Spleen (tissue), 11 donors: ENCODE results near the gene PTH1R. TPM values are rescaled to one million over a fixed set of nuclear protein-coding genes. Genes with fewer than 3 reads are reported as not detected.

ENCODE experiments used
- DNase-seq: peaks from one replicate; pipeline ENCODE4 v3.0.0-alpha.2; 2020
- H3K27ac ChIP-seq, 8 donors: fragments of 200-600 bp; sonication (generic) in 7 of 8; 1 replicate in 4 of 8; 2 replicates in 4 of 8; pipeline versions ENCODE4 v1.5.0 to v1.8.0; 2016 to 2021; ENCODE audit warnings: inconsistent platforms in 4 of 8, mild to moderate bottlenecking in 4 of 8, moderate library complexity in 1 of 8
- H3K27me3 ChIP-seq, 7 donors: fragments of 200-600 bp; sonication (generic) in 6 of 7; replicated peaks in 1 of 7; 1 replicate in 4 of 7; 2 replicates in 3 of 7; pipeline versions ENCODE4 v1.5.0 to v1.8.0; 2016 to 2021; ENCODE audit warnings: inconsistent platforms in 3 of 7, mild to moderate bottlenecking in 1 of 7
- H3K36me3 ChIP-seq, 6 donors: fragments of 200-600 bp; sonication (generic) in 5 of 6; 1 replicate in 4 of 6; 2 replicates in 2 of 6; pipeline versions ENCODE4 v1.5.0 to v1.8.0; 2016 to 2021; ENCODE audit warnings: inconsistent platforms in 2 of 6
- H3K4me1 ChIP-seq, 6 donors: fragments of 200-600 bp; sonication (generic) in 5 of 6; 1 replicate in 3 of 6; 2 replicates in 3 of 6; pipeline versions ENCODE4 v1.5.0 to v1.8.0; 2016 to 2021; ENCODE audit warnings: inconsistent platforms in 3 of 6
- H3K4me3 ChIP-seq, 8 donors: fragments of 200-600 bp; sonication (generic) in 7 of 8; 1 replicate in 4 of 8; 2 replicates in 4 of 8; pipeline versions ENCODE4 v1.5.0 to v1.8.0; 2016 to 2021; ENCODE audit warnings: inconsistent platforms in 4 of 8, mild to moderate bottlenecking in 4 of 8, moderate library complexity in 2 of 8
- H3K9me3 ChIP-seq, 8 donors: fragments of 200-600 bp; sonication (generic) in 7 of 8; 1 replicate in 4 of 8; 2 replicates in 4 of 8; pipeline versions ENCODE4 v1.5.0 to v1.8.0; 2016 to 2021; ENCODE audit warnings: inconsistent platforms in 4 of 8
- CTCF ChIP-seq, 11 experiments: fragments of 200-600 bp in 7 of 11; fragments of 450-650 bp in 4 of 11; sonication (generic) in 4 of 11; IDR thresholded peaks in 8 of 11; conservative IDR thresholded peaks in 3 of 11; 1 replicate in 7 of 11; 2 replicates in 4 of 11; pipeline versions ENCODE4 v1.4.0 to v1.8.0; 2016 to 2021; ENCODE audit warnings: antibody characterized with exemption in 11 of 11, inconsistent platforms in 4 of 11, mild to moderate bottlenecking in 1 of 11
- POLR2A ChIP-seq, 3 donors: fragments of 450-650 bp; IDR thresholded peaks; one replicate each; pipeline ENCODE4 v1.5.1; 2017; ENCODE audit warnings: antibody characterized with exemption in 3 of 3, mild to moderate bottlenecking in 1 of 3
- POLR2AphosphoS5 ChIP-seq, 3 donors: sonication (generic); formaldehyde crosslinking; IDR thresholded peaks; one replicate each; pipeline ENCODE4 v1.5.1; 2017; ENCODE audit warnings: antibody characterized with exemption in 3 of 3
- WGBS, 5 donors: extraction: QIAGEN DNeasy Blood & Tissue Kit in 3 of 5; methylation state at CpG; one replicate each; pipeline versions ENCODE4 v1.1.5 to v1.1.7; 2013 to 2018; 5-methylcytosine and 5-hydroxymethylcytosine counted together
- intact Hi-C: fragments of 100-400 bp; cut with DNase I; formaldehyde crosslinking; loops from one replicate; pipeline ENCODE4 v1.15.0; 2023; ENCODE audit warnings: low total_unique reads
- polyA plus RNA-seq, 3 donors: library from polyadenylated mRNA; stranded (reverse); fragments of 200-250 nt; gene quantifications; one replicate each; pipeline ENCODE4 v1.2.1, GENCODE V29; 2013
- total RNA-seq, 7 donors: library from RNA; depleted of rRNA in 3 of 7; stranded (reverse); fragments of >200 nt in 3 of 7; fragmentation: NEBNext Ultra II Directional in 4 of 7; extraction: Animal tissue kit (Norgen Biotek cat#: 25700) in 4 of 7; gene quantifications; one replicate each; pipeline versions ENCODE4 v1.1.0 to v1.2.1, GENCODE V29; 2016 to 2021
- donor health status: healthy with polysubstance abuse.
- donor health status: DM: no; HTN: no; CAD: no; lungs with moderate emphysema.
- donor health status: DM: no; HTN: no; CAD: no.
- donor health status: Bipolar disorder and iron deficiency.
- donor health status: healthy.
- donor health status: DM: no; HTN: no; CAD: no.
- donor health status: DM: yes; HTN: yes; CAD: no.

PTH1R gene
- total and polyA plus RNA-seq, 10 donors: 5.1 to 190 (median 34.1) TPM

- peaks cover 0 to 9% (median 0%) of the 10 kb centered on the region in 8 donors for H3K9me3 ChIP-seq
- peak overlapping the region; percentile 59 to 89 (median 84) for H3K27ac ChIP-seq
- H3K4me1 ChIP-seq: peaks cover 54 to 83% (median 78%) of the 10 kb centered on the region in 6 donors
- WGBS, 5 donors: 39 to 63% (median 58%) methylated on average over 6 of the region's 6 CpGs
- peak overlapping the region in 1 of 8 donors; percentile 52 for H3K4me3 ChIP-seq
- H3K27me3 ChIP-seq: no peaks in the 10 kb centered on the region
- intact Hi-C loops: no loop called here
- peaks cover 2 to 58% (median 46%) of the 10 kb centered on the region in 6 donors for H3K36me3 ChIP-seq
- peak; percentile 78 for DNase-seq
- TF ChIP-seq POLR2A (IDR thresholded peaks at IDR 0.05): no peak
- peak in 1 of 3 donors; percentile 11 for TF ChIP-seq POLR2AphosphoS5 (IDR thresholded peaks at IDR 0.05)
Observed at GRCh38 chr3:46926039-46926438, 48.5 kb downstream of the PTH1R start.

GRCh38 chr3:46926447-46926846 is 48.9 kb downstream of the PTH1R start:
- H3K27ac ChIP-seq: peak overlapping the region; percentile 59 to 89 (median 84)
- WGBS, 5 donors: 49 to 73% (median 62%) methylated on average over 4 to 6 of the region's 6 CpGs
- H3K4me1 ChIP-seq: peaks cover 58 to 87% (median 82%) of the 10 kb centered on the region in 6 donors
- H3K36me3 ChIP-seq: peaks cover 2 to 53% (median 42%) of the 10 kb centered on the region in 6 donors
- DNase-seq: peak; percentile 73
- H3K4me3 ChIP-seq: peak overlapping the region in 3 of 8 donors; percentile 4 to 52 (median 11)
- TF ChIP-seq POLR2A (IDR thresholded peaks at IDR 0.05): no peak
- TF ChIP-seq CTCF (IDR thresholded peaks at IDR 0.05 in 8 of 11, conservative IDR thresholded peaks at IDR 0.05 in 3 of 11): no peak
- TF ChIP-seq POLR2AphosphoS5 (IDR thresholded peaks at IDR 0.05): no peak
- H3K27me3 ChIP-seq: no peaks in the 10 kb centered on the region
- peaks cover 0 to 9% (median 0%) of the 10 kb centered on the region in 8 donors for H3K9me3 ChIP-seq
- intact Hi-C loops: no loop called here

GRCh38 chr3:46926871-46927717 is 49.6 kb downstream of the PTH1R start:
- no peaks in the 10 kb centered on the region for H3K27me3 ChIP-seq
- peaks cover 0 to 9% (median 0%) of the 10 kb centered on the region in 8 donors for H3K9me3 ChIP-seq
- H3K4me1 ChIP-seq: peaks cover 65 to 93% (median 89%) of the 10 kb centered on the region in 6 donors
- peak overlapping the region in 3 of 8 donors; percentile 4 to 52 (median 11) for H3K4me3 ChIP-seq
- intact Hi-C loops: no loop called here
- H3K36me3 ChIP-seq: peaks cover under 1 to 47% (median 36%) of the 10 kb centered on the region in 6 donors
- DNase-seq: peak; percentile 87
- 25 to 38% (median 28%) methylated on average over 15 of the region's 15 CpGs for WGBS, 5 donors
- TF ChIP-seq POLR2A (IDR thresholded peaks at IDR 0.05): no peak
- TF ChIP-seq POLR2AphosphoS5 (IDR thresholded peaks at IDR 0.05): peak; percentile 66 to 77 (median 72)
- H3K27ac ChIP-seq: peak overlapping the region; percentile 59 to 89 (median 84)

- peaks cover 0 to 9% (median 0%) of the 10 kb centered on the region in 8 donors for H3K9me3 ChIP-seq
- WGBS, 5 donors: 56 to 72% (median 63%) methylated on average over 6 of the region's 6 CpGs
- TF ChIP-seq POLR2AphosphoS5 (IDR thresholded peaks at IDR 0.05): no peak
- TF ChIP-seq POLR2A (IDR thresholded peaks at IDR 0.05): no peak
- no peak for TF ChIP-seq CTCF (IDR thresholded peaks at IDR 0.05 in 8 of 11, conservative IDR thresholded peaks at IDR 0.05 in 3 of 11)
- peaks cover 0 to 41% (median 30%) of the 10 kb centered on the region in 6 donors for H3K36me3 ChIP-seq
- peak overlapping the region in 3 of 8 donors; percentile 4 to 52 (median 11) for H3K4me3 ChIP-seq
- H3K27me3 ChIP-seq: no peaks in the 10 kb centered on the region
- H3K4me1 ChIP-seq: peaks cover 71 to 99% (median 95%) of the 10 kb centered on the region in 6 donors
- no peak for DNase-seq
- intact Hi-C loops: no loop called here
- peak overlapping the region; percentile 59 to 89 (median 84) for H3K27ac ChIP-seq
Observed at GRCh38 chr3:46927718-46928073, 50.2 kb downstream of the PTH1R start.

- peak overlapping the region; percentile 51 to 89 (median 84) for H3K27ac ChIP-seq
- no peak for DNase-seq
- no peaks in the 10 kb centered on the region for H3K27me3 ChIP-seq
- no peak for TF ChIP-seq POLR2A (IDR thresholded peaks at IDR 0.05)
- TF ChIP-seq POLR2AphosphoS5 (IDR thresholded peaks at IDR 0.05): no peak
- TF ChIP-seq CTCF (IDR thresholded peaks at IDR 0.05 in 8 of 11, conservative IDR thresholded peaks at IDR 0.05 in 3 of 11): no peak
- peaks cover 0 to 35% (median 24%) of the 10 kb centered on the region in 6 donors for H3K36me3 ChIP-seq
- intact Hi-C loops: no loop called here
- H3K9me3 ChIP-seq: peaks cover 0 to 9% (median 0%) of the 10 kb centered on the region in 8 donors
- H3K4me1 ChIP-seq: peaks cover 77 to 100% (median 98%) of the 10 kb centered on the region in 6 donors
- no peak overlapping the region for H3K4me3 ChIP-seq
- 19 to 39% (median 35%) methylated on average over 1 of the region's 1 CpG for WGBS, 5 donors
Observed at GRCh38 chr3:46928282-46928681, 50.8 kb downstream of the PTH1R start.
